LNCAP (cell line): ENCODE data around the gene TRPV4.

Experiments
- TF ChIP-seq, protein P1 (sequence below): fragments of 450-650 bp; IDR thresholded peaks from 2 replicates; pipeline ENCODE4 v1.5.1; 2017; ENCODE audit warnings: mild to moderate bottlenecking

TRPV4 gene

GRCh38 chr12:109768901-109769670 lies 64.1 kb downstream of the TRPV4 start:
- TF ChIP-seq, protein P1, sequence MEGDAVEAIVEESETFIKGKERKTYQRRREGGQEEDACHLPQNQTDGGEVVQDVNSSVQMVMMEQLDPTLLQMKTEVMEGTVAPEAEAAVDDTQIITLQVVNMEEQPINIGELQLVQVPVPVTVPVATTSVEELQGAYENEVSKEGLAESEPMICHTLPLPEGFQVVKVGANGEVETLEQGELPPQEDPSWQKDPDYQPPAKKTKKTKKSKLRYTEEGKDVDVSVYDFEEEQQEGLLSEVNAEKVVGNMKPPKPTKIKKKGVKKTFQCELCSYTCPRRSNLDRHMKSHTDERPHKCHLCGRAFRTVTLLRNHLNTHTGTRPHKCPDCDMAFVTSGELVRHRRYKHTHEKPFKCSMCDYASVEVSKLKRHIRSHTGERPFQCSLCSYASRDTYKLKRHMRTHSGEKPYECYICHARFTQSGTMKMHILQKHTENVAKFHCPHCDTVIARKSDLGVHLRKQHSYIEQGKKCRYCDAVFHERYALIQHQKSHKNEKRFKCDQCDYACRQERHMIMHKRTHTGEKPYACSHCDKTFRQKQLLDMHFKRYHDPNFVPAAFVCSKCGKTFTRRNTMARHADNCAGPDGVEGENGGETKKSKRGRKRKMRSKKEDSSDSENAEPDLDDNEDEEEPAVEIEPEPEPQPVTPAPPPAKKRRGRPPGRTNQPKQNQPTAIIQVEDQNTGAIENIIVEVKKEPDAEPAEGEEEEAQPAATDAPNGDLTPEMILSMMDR = no peak

- TF ChIP-seq, protein P1 = no peak
Observed at GRCh38 chr12:109767991-109768900, 65.0 kb downstream of the TRPV4 start.

DNA sequence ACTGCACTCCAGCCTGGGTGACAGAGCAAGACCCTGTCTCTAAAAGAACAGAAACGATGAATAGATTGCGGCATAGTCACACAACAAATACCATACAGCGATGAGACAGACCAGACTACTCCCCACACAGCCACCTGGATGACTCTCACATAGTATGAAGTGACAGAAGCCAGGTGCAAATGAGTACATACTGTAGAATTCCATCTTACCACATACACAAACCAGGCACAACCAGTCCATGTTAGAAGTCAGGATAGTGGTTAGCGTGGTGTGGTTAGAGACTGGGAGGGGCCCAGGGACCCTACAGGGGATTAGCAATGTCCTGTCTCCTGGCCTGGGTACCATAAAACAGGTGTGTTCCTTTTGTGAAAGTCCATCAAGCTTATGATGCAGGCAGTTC lies 65.7 kb downstream of the TRPV4 start:
- TF ChIP-seq, protein P1 = no peak

DNA sequence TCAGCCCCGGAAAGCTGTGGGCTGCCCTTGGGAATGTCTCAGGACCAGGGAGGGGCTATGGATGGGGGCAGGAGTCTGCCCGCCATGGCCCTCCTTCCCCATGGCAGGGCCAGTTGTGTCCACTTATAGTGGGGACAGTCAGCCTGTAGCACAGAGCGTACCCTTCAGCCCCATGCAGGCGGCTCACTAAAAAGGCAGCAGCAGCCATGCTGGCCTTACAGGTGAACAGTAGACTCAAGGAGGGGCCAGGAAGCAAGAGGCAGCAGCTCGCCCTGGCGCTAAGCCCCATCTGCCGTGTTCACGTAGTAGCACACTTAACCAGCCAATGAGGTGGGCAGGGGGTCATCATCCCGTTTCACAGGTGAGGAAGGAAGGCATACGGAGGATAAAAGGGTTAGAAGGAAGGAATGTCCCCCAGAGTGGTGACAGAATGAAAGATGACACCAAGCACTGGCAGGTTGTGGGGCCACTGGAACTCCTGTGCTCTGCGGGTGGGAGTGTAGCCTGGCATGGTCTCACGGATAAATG lies 66.9 kb downstream of the TRPV4 start:
- TF ChIP-seq, protein P1 = no peak

DNA sequence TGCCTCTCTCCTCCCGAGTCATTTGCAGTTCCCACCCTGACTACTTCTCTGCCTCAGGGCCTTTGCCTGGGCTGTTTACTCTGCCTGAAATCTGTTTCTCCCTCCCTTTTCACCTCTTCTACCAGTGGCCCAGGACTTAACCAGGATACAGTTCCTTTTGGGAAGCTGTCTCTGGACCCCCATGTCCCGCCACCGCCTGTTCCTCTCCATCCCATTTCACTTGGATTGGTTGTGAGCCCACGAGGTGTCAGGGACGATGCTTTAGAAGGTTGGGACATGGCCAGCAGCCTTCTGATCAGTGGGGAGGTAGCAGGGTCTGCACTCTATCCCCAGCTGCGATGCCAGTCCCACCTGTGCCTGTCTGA lies 67.8 kb downstream of the TRPV4 start:
- TF ChIP-seq, protein P1 = no peak

DNA sequence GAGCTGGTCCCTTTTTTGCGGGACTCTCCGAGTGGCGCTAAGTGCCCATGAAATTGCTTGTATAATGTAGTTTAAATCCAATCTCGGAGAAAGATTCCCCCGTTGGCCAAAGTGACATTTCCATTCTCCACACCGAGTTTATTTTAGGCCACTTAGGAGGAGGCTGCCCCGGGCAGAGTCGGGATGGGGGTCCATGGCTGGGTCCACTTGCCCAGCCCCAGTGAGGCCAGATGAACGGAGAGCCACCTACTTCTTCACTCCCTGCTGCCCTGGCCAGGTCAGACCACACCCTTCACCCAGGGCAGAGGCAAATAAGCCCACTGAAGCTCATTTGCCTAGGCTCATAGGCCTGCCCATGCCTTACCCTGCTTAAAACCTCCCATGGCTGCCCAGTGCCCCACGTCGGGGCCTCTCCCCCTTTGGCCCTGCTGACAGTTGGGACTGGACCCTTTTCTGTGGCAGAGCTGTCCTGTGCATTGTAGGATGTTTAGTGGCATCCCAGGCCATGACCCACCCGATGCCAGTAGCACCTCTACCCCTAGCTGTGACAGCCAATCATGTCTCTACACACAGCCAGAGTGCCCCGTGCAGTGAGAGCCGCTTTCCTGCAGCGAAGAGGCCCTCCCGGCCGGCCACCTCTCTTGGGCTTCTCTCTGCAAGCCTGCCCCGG lies 68.3 kb downstream of the TRPV4 start:
- TF ChIP-seq, protein P1 = no peak

- TF ChIP-seq, protein P1 = no peak
Observed at GRCh38 chr12:109764123-109764522, 69.1 kb downstream of the TRPV4 start.
